Fibroblast of upper back skin (primary cell): ENCODE results near the gene PGD.
A peak's percentile ranks its signal among the peaks of the same experiment; 100 is the strongest.
"Not testable (repeated sequence)": the region's sequence is repeated elsewhere in the genome, so short reads cannot be mapped to it uniquely, and the experiment has no call there.

ENCODE experiments used
- DNase-seq: peaks from one replicate; pipeline ENCODE4 v3.0.0-alpha.2; 2013

Gene PGD

DNA sequence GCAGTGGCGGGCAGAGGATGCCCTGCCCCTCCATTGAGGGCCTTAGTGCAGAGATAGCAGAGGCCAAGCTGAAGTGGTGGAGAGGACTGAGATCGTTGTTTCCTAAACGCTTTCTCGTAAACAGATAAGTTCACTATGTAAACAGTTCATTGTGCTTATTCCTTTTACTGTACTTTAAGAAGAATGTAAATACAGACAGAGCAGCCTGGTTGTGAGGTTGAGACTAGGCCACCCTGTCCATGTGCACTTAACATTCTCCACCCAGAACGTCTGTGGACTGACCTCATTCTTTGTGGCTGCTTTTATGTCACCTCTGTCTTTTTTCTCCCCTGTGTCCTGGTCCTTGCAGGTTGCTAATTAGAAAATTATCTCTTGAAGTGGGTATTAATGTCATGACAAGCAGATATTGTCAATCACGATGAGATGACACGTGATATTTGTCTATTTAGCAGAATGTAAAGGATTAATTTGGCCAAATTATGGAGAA, 39.9 kb downstream of the PGD start:
- no peak for DNase-seq

DNA sequence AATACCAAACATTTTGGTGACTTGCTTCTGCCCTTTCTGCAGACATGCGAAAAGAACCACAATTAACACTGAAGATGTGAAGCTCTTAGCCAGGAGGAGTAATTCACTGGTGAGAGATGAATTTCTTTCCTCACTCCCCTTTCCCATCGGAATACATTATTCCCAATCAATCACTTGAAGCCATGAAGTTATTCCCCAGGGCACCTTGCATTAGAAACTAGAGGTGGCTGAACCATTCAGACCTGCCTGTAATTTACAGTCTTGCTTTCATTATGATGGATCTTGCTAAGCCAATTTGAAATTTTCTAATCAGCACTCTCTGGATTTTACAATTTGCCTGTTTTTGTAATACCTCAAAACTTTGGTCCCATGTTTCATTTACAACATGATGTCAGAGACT, 41.4 kb downstream of the PGD start:
- no peak for DNase-seq

GRCh38 chr1:10440794-10441193, 41.9 kb downstream of the PGD start:
- no peak for DNase-seq

DNA sequence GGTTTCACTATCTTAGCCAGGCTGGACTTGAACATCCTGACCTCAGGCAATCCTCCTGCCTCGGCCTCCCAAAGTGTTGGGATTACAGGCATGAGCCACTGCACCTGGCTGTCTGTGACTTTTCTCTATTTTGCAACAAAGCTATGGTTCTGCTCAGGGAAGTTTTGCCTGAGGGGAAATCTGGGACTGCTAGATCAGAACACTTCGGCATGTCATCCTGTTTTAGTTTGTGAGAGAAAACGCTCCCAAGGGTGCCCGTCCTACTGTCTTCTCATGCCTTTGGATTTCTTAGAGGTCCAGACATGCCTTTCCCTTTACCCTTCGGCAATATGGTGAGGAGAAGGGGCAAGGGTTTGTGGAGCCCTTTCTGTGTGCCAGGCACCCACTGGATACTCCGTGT, 45.4 kb downstream of the PGD start:
- no peak for DNase-seq

DNA sequence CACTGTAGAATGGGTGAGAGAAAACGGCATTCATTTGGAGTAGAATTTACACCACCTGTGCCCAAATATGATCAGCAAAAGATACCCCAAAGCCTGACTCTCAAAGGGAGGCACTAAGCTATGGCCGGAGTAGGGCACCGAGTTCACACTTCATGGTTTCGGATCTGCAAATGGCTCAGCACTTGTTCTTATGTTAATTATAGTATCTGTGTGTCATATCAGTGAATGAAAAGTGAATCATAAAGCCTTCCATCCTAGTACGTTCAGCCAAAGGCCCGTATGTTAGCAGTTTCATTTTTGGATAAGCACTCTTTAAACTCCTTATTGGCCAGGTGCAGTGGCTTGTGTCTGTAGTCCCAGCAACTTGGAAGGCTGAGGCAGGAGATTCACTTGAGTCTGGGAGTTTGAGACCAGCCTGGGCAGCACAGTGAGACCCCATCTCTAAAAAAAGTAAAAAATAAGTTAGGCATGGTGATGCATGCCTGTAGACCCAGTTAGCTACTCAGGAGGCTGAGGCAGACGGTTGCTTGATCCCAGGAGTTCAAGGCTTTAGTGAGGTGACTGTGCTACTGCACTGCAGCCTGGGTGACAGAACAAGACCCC, 46.0 kb downstream of the PGD start:
- no peak for DNase-seq

- DNase-seq = no peak
These were observed 48.0 kb downstream of the PGD start for GRCh38 chr1:10446790-10447422.

DNA sequence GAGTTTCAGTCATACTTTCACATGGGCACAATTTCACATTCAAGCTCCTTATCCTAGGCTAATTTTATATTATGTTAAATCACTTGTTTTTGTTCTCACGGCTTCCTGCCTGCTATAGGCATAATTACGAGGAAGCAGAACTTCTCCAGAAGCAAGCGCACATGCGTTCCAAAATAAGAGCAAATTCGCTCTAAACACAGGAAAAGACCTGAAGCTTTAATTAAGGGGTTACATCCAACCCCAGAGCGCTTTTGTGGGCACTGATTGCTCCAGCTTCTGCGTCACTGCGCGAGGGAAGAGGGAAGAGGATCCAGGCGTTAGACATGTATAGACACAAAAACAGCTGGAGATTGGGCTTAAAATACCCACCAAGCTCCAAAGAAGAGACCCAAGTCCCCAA, 50.9 kb downstream of the PGD start, which contains the start of gene CORT:
Gene CORT, plus strand, starts transcription at position 281 of the 400 bp plus-strand sequence. CDS start 193 bp downstream, outside the sequence.
- no peak for DNase-seq

DNA sequence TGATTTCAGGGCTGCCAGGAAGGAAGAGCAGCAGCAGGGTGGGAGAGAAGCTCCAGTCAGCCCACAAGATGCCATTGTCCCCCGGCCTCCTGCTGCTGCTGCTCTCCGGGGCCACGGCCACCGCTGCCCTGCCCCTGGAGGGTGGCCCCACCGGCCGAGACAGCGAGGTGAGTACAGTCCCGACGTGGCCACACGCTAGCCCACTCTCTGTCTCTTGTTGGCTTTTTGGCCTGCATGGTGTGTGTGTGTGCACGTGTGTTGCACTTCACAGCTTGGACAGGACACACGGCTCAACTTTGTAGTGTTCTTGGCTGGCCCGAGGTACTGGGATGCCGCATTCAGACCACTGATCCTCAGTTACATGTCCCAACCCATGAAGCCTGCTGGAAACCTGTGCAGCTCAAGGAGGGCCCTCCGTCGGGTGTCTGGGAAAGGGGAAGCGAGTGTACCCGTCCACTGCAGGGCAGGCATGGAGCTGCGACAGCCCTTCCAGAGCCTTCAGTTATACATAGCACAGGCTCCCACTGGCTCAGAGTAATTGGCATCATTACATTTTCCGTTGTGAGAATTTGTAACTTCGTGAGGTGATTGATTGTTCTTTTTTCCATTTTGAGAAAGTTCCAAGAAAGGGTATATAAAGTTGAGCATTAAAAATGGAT, 51.4 kb downstream of the PGD start:
- DNase-seq = peak; percentile 8

DNA sequence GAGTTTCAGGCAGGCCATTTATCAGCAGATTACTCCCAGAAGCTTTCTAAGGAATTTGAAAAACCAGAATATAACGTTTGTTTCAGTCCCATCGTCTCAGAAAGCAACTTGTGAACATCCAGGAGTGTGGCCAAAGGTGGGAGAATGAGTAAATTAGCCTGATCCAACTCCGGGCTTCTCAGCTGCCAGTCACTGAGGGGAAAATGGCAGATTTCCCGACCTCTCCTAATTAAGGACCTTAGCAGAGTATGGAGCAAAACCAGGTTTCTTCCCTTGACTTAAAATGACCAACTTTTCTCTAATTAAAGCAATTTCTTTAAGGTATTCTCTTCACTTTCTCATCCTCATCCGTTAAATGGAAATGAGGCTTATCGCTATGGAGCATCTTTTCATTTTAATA, 52.0 kb downstream of the PGD start:
- peak; percentile 5 for DNase-seq

DNA sequence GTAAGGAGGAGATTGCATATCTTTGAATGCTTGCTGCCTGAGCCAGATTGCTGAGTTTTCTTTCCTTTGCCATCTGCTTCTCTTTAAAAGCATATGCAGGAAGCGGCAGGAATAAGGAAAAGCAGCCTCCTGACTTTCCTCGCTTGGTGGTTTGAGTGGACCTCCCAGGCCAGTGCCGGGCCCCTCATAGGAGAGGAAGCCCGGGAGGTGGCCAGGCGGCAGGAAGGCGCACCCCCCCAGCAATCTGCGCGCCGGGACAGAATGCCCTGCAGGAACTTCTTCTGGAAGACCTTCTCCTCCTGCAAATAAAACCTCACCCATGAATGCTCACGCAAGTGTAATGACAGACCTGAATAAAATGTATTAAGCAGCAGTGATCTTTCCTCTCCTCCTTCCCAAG, 52.4 kb downstream of the PGD start:
- DNase-seq = peak; percentile 75

- DNase-seq = no peak
These were observed 57.2 kb downstream of the PGD start for GRCh38 chr1:10456048-10456447.

DNA sequence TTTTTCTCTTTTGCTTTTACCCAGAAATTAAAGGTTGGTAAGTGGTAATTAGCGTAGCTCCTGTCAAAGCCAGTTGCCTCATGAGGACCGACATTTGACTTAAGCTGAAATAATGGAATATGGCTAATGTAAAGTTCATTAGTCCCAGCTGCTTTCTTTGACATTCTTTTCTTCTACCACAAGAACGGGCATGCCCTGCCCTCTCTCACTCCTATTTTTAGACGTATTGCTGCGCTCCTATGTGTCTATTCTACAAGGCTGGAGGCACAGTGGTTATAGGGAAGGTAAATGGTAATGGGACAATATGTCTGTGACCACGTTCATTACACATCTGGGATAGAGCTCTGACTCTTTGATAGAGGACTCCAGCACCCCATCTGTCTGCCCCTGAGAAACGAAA, 57.8 kb downstream of the PGD start:
- no peak for DNase-seq

DNA sequence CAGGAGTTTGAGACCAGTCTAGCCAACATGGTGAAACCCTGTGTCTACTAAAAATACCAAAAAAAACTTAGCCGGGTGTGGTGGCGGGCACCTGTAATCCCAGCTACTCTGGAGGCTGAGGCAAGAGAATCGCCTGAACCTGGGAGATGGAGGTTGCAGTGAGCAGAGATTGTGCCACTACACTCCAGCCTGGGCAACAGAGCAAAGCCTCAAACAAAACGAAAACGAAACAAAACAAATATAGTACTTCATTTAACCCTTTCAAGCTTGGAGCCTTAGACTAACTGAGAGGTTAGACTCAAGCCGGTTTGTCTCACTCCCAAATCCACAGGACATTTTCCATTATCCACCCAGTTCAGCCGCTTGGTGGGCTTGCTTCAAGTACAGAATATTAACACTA, 58.6 kb downstream of the PGD start:
- DNase-seq = not testable (repeated sequence)

- no peak for DNase-seq
These were observed 59.0 kb downstream of the PGD start for GRCh38 chr1:10457875-10458274.

- DNase-seq = peak; percentile 78
These were observed 60.3 kb downstream of the PGD start for GRCh38 chr1:10459184-10459583.

- no peak for DNase-seq
These were observed 68.2 kb downstream of the PGD start for GRCh38 chr1:10467078-10467477.

- no peak for DNase-seq
These were observed 71.2 kb downstream of the PGD start for GRCh38 chr1:10470043-10470442.
